Stimulated activated CD4-positive, alpha-beta T cell treated with anti-CD3 and anti-CD28 coated beads, Interleukin-12 subunit alpha, Interleukin-12 subunit beta, amount 100 ng/mL, for 24 hours (primary cell): ENCODE results near the gene HDGF.

ENCODE experiments used
- DNase-seq, 2 experiments: peaks; one replicate each; pipeline ENCODE4 v3.0.0-alpha.2; 2020; ENCODE audit warnings: low read depth in 2 of 2

The HDGF gene

DNA sequence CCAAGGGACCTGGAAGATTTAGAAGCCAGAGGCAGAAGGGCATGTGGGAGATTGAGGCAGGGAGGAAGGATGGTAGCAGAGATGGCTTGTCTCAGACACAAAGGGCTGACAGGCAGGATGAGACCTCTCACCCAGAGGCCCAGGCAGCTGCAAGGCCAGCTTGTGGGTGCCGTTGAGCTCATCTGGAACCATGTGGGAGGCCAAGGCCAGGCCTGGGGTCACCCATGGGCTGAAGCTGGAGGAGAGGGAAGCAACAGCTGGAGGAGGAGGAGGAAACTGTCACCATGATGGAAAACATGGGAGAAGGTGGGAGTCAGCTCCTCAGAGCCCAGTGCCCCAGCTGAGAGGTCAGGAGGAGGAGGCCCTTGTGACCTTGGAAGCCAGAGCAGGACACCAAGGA, 52.5 kb downstream of the HDGF start:
- no peak for DNase-seq

DNA sequence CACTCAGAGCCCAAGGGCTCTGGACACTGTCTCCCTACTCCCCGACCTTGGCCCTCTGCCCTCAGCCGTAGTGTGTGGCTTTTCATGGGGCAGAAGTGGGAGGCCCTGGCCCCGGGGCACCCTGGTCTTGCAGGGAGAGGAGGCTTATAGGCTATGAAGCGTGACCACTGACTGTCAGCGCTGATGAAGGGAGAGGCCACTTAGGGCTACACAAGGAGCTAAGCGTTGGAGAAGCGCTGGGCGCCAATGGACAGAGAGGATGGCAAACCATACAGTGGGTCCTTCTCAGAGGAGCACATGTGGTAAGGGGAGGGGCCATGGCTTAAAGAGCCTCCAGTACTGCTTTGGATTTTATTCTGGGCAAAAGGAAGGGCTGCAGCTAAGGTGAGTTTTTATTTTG, 54.0 kb downstream of the HDGF start:
- DNase-seq, result no peak

DNA sequence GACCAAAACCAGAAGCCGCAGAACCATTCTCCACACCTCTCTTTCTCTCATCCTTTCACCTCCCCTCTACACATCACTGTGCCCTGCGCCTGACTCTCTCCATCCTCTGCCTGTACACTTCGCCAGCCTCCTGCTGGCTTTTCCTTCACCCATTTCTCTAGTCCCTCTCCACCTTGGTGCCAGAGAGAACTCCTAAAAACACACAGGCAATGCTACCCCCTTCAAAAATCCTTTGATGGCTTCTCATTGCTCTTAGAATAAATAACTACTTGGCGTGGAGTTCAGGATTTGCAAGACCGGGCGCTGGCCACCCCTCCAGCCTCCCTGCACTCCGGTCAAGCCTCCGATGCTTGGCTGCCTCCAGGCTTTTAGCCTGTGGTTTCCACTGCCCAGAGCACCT, 54.7 kb downstream of the HDGF start:
- no peak for DNase-seq

GRCh38 chr1:156694690-156694962, 56.8 kb downstream of the HDGF start:
- DNase-seq, result no peak

- no peak for DNase-seq
These were observed 57.4 kb downstream of the HDGF start for GRCh38 chr1:156693848-156694689.

DNA sequence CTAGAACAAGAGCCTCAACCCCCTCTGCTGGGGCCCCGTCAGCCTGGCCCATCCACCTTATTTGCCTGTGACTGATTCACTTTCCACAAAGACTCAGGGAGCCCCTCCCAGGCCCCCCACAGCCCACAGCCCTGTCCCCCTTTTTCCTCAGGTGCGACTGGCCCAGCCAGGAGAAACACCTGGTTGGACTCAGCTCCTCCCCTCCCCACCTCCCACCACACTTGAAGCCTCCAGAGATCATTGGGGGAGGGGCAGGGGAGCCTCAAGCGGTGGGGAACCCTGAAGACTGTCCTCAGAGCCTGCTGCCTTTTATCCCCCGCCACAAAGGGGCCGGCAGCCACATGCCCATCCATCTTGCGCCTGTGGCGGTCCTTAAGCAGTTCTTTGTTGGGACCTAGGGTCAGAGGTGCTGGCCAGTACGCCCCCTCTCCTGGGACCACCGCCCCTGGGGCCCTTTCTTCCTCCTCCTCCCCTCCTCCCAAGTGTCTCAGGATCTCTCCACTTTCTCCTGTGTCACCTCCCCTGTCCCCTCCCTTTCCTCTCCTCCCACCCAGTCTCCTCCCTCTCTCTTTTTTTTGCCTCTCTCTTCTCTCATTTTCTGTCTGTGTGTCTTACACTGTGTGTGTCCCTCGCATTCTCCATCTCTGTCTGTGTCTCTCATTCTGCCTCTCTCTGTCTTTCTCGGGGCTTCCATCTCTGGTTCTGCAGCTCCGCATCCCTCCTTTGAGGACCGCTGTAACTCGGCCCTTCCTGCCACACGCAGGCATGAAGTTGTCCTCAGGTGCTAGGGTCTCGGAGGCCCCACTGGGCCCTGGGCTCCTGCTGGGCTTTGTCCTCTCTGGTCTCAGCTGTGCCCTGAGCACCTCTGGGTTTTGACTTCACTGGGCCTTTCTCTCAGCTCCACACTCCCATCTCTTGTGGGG, 58.3 kb downstream of the HDGF start:
- DNase-seq, result no peak

DNA sequence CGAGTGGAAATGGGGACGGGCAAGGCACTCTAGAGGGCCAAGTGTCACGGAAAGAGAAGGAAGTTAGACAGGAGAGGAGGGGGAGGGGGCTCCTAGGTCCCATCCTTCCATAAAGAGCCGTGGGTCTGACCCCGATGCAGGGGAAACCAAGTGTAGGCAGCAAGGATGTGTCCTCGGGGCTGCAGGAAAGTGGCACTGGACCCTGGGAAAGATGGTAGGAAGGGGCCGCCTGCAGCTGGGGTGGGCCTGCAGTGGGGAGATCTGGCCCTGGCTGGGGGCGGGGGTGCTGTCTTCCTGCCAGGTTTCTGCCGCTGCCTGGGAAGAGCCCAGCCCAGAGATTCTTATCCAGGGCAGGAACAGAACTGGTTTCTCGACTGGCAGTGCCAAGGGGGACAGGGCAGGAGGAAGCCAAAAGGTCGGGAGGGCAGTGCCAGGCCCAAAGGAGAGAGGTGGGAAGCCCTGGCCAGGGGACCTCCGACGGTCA, 59.0 kb downstream of the HDGF start:
- no peak for DNase-seq
